ENCODE data around the gene ANKRD11.
"Not testable (repeated sequence)": the region's sequence is repeated elsewhere in the genome, so short reads cannot be mapped to it uniquely, and the experiment has no call there.

ANKRD11 gene

GRCh38 chr16:89331371-89332109, 158.8 kb downstream of the ANKRD11 start:
- no peak for DNase-seq (ENCODE audit: low read depth, low spot score)

- no peak for DNase-seq (ENCODE audit: low read depth, low spot score)
Observed at GRCh38 chr16:89330177-89330856, 160.0 kb downstream of the ANKRD11 start.

- not testable (repeated sequence) for DNase-seq (ENCODE audit: low read depth, low spot score)
Observed at GRCh38 chr16:89329830-89330176, 160.6 kb downstream of the ANKRD11 start.

- not testable (repeated sequence) for DNase-seq (ENCODE audit: low read depth, low spot score)
Observed at GRCh38 chr16:89328412-89329400, 161.7 kb downstream of the ANKRD11 start.

- no peak for DNase-seq (ENCODE audit: low read depth, low spot score)
Observed at GRCh38 chr16:89326721-89327120, 163.6 kb downstream of the ANKRD11 start.

- no peak for DNase-seq (ENCODE audit: low read depth, low spot score)
Observed at GRCh38 chr16:89325861-89326471, 164.4 kb downstream of the ANKRD11 start.

GRCh38 chr16:89324056-89325010, 166.0 kb downstream of the ANKRD11 start:
- DNase-seq (ENCODE audit: low read depth, low spot score), result no peak

- DNase-seq (ENCODE audit: low read depth, low spot score), result no peak
Observed at GRCh38 chr16:89323120-89323960, 167.0 kb downstream of the ANKRD11 start.

GRCh38 chr16:89322321-89323119, 167.8 kb downstream of the ANKRD11 start:
- DNase-seq (ENCODE audit: low read depth, low spot score), result no peak

- no peak for DNase-seq (ENCODE audit: low read depth, low spot score)
Observed at GRCh38 chr16:89320782-89321501, 169.4 kb downstream of the ANKRD11 start.

GRCh38 chr16:89319886-89320781, 170.2 kb downstream of the ANKRD11 start:
- DNase-seq (ENCODE audit: low read depth, low spot score), result no peak

- no peak for DNase-seq (ENCODE audit: low read depth, low spot score)
Observed at GRCh38 chr16:89319631-89319885, 170.8 kb downstream of the ANKRD11 start.

GRCh38 chr16:89318871-89319630, 171.3 kb downstream of the ANKRD11 start:
- no peak for DNase-seq (ENCODE audit: low read depth, low spot score)

GRCh38 chr16:89318430-89318758, 172.0 kb downstream of the ANKRD11 start:
- no peak for DNase-seq (ENCODE audit: low read depth, low spot score)

- no peak for DNase-seq (ENCODE audit: low read depth, low spot score)
Observed at GRCh38 chr16:89317729-89318429, 172.5 kb downstream of the ANKRD11 start.

GRCh38 chr16:89317101-89317671, 173.2 kb downstream of the ANKRD11 start:
- DNase-seq (ENCODE audit: low read depth, low spot score), result no peak

All from activated naive CD8-positive, alpha-beta T cell treated with anti-CD3 and anti-CD28 coated beads, Interleukin-2, amount 50 U/mL, for 16 hours (primary cell).